Hepatic stellate cell (primary cell): Measurements from ENCODE around the gene ACTN4.

Experiments
- DNase-seq: peaks from one replicate; pipeline ENCODE4 v3.0.0; 2011; ENCODE audit warnings: low spot score

ACTN4 gene

DNA sequence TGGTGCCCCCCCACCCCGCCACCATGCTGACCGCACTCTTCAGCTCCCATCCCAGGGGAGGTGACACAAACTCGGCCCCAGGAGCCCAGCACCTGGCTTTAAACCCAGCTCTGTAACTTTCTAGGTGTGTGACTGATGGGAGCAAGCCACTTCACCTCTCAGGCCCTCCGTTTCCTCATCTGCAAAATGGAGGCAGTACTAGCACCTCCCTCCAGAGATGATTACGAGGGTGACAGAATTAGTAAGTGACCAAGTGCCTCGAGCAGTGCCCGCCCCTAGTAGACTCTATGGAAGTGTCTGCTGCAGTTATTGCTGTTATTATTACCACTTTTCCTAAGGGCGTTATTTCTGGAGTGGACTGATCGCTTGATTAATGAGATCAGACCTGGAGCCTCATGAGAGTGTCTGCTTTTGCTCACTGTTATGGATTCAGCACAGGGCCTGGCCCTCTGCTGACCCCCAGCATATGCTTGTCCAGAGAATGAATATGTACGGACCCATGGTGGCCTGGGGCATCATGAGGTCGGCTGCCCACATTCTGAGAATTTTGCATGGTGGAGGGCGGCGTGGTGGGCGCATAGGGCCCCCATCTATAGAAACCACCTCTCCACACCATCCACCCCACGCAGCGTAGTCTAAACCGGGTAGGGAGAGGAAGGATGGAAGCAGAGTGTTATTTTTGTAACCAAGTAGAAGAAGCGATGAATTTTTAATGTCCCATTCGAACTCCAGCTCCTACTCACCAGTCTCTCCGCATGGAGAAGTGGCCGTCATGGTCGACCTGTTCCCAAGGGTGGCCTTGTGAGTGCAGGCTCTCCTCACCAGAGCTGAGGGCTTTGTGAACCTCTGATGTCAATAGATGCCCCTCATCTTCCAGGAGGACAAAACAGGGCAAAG lies 48.6 kb downstream of the ACTN4 start:
- DNase-seq, result no peak

GRCh38 chr19:38696729-38697055 lies 49.2 kb downstream of the ACTN4 start:
- DNase-seq, result no peak

DNA sequence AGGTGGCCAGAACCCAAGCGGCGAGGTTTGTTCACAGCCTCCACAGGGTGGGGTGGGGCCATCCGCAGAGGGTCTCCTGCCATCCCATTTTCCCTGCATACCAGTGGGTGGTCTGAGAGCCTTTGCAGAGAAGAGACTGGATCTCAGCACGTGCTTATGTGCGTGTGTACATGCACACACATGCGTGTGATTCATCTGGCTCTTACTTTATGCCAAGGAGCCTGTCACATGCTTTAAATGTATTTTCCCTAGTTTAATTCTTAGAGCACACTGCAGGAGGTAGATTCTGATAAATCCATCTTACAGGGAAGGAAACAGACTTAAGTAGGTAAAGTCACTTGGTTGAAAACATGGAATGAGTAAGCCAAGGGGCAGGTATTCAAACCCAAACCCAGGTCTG lies 49.7 kb downstream of the ACTN4 start:
- no peak for DNase-seq

DNA sequence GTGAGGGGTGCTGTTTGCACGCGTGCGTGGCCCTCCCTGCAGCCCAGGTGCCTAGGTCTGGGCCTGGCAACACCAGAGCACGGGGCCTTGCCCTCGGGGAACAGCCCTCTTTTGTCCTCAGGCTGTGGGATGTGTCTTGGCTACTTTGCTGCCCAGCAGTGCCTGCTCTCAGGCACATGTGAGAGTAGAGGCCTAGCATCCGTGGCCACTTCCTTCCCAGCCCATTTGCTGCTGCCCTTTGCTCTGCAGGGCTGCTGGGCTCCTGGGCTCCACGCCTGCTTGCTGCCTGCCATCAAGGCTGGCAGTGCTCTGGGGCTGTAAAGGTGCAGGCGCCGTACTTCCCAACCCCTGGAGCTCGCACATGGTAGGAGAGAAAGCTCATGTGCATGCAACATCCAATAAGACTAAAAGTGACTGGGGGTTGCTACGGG lies 50.2 kb downstream of the ACTN4 start:
- no peak for DNase-seq

GRCh38 chr19:38698225-38699026 lies 51.0 kb downstream of the ACTN4 start:
- no peak for DNase-seq

DNA sequence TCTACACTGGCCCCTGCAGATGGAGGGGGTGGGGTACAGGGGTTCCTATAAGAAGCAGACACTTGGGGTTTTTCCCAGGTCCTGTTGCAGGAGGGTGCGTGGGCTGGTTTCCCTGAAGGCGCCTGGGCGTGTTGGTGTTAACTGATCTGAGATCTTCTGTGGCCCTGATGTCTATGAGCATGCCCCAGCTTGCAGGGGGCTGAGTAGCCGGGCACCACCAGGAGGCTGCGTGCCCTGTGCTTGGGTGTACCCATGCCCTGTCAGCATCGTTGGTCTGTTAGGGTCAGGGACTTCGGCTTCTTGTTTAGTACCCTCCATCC lies 51.5 kb downstream of the ACTN4 start:
- no peak for DNase-seq

- no peak for DNase-seq
These were observed 52.3 kb downstream of the ACTN4 start for GRCh38 chr19:38699647-38700349.

- no peak for DNase-seq
These were observed 53.0 kb downstream of the ACTN4 start for GRCh38 chr19:38700350-38700901.

DNA sequence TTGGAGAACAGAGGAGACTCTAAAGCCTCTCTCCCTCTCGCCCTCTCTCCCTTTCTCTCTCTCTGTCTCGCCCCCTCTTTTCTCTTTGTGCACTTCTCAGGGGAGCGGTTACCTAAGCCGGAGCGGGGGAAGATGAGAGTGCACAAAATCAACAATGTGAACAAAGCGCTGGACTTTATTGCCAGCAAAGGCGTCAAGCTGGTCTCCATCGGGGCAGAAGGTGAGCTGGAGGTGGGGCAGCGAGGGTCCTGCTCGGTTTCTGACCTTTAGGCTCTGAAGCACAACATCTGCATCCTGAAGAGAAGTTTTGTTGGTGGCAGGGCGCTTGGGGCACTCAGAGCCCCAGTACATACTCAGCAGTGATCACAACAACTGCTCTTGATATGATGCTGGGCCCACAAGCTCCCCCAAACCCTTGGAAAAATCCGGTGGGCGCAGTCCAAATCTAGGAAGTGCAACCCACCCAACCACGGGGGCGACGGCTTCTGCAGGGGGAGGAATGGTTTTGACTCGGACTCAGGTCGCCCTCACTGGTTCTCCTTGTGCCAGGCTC lies 53.5 kb downstream of the ACTN4 start:
- no peak for DNase-seq

DNA sequence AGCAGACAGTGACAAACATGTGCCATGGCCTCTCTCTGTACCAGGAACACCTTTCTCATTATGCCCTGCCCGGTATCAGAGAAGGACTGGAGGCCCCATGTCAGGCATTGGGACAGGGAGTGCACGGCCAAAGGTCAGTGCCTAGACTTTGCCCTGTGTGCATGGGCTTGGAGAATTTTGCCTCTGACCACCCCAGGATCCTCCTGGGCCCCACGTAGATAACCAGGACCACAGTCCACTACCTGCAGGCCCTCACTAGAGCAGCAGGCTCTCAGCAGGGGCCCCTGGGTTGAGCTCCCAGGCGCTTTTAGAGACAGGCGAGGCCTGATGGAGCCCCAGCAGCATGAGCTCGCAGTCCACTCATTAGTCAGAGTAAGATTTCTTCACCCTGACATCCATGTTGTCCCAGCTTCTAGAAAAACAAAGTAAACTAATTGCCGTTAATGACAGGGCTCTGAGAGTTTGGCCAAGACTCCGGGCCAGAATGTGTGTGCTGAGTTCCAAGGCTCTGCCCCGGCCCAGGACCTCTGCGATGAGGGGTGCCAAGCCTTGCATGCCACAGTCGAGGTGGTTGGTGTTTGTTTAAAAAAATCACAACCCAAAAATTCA lies 54.1 kb downstream of the ACTN4 start:
- DNase-seq, result no peak

DNA sequence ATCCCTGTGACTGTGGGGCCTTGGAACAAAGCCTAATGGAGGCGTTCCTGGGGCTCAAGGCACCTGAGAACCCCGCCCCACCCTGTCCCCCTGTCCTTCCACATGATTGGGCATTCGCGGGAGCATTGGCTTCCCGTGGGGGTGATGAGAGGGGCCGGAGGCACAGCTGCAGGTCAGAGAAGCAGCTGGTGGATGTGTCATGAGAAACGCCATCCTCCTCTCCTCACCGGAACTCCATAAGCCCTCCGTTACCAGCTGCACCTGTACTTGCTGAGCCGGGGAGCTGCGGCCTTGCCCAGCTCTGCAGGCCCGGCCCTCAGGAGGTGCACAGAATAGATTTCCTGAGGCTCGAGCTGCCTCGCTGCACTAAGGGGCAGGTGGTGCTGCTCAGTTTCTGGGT lies 54.8 kb downstream of the ACTN4 start:
- no peak for DNase-seq

DNA sequence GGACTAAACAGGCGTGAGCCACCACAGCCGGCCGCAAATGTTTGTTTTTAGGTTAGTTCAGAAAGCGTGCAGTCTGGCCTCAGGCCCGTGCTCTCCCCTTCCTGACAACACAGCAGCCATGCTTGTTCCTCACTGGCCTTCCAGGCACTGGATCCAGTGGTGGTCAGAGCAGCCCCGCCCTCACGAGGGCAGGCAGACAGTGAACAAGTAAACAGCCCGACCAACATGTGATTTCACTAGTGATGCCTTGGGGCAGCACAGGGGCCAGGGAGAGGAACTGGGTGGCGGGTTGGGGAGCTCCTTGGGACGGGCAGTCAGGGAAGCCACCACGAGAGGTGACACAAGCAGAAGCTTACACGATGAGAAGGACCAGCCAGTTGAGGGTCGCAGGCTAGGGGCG lies 56.1 kb downstream of the ACTN4 start:
- no peak for DNase-seq

GRCh38 chr19:38704488-38705026 lies 57.1 kb downstream of the ACTN4 start:
- no peak for DNase-seq

GRCh38 chr19:38705197-38706019 lies 58.0 kb downstream of the ACTN4 start:
- no peak for DNase-seq

GRCh38 chr19:38706792-38707511 lies 59.5 kb downstream of the ACTN4 start:
- no peak for DNase-seq

- no peak for DNase-seq
These were observed 60.2 kb downstream of the ACTN4 start for GRCh38 chr19:38707512-38708114.

DNA sequence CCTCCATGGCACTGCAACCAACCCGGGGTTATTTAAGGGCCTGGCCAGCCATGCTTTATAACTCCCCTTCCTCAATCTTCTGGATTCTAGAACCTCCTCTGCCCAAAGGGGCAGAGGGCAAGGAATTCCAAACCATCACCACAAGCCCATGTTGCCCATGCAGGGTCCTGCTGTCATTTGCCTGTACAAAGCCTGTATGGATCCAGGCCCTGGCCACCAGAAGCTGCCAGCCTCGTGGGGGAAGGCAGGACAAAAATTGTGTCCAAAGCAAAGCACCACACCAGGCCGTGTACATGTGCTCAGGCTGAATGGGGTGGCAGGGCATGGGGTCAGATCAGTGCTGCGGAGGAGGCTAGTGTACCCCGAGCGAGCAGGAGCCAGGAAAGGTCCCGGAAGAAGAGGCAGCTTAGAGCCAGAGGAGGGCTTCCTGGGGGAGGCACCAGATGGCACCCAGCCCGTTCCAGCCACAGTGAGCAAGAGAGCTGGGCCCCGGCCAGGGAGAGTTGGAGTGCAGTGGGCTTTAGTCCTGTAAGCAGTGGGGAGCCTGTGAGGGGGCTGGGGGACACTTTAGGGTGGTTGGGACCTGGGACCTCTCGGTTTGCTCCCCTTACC lies 61.1 kb downstream of the ACTN4 start:
- DNase-seq, result no peak

DNA sequence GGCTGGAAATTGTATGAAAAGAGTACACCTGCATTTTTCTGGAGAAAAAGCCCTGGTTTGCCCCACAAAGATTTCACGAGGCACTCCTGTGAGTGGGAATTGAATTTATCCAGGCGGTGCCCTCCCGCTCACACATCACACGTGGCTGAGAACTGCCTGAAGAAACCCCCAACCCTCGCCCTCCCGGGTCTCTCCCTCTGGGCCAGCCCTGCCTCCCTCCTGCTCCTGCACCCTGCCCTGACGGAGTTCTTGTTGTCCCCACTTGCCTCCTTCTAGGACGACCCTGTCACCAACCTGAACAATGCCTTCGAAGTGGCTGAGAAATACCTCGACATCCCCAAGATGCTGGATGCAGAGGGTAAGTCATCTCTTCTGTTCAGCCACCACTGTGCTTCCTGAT lies 61.7 kb downstream of the ACTN4 start:
- DNase-seq, result no peak
